IPS-20b (cell line): ENCODE data around the gene CAMTA2.
"Not testable (repeated sequence)": the region's sequence is repeated elsewhere in the genome, so short reads cannot be mapped to it uniquely, and the experiment has no call there.

Experiments
- H3K27ac ChIP-seq: one replicate; pipeline ENCODE4 v1.5.1; 2013; ENCODE audit warnings: low read length
- H3K27me3 ChIP-seq: 2 replicates; pipeline ENCODE4 v1.6.1; 2013; ENCODE audit warnings: mild to moderate bottlenecking, low read length, inconsistent platforms; ENCODE audit not compliant: insufficient read depth
- H3K36me3 ChIP-seq: 2 replicates; pipeline ENCODE4 v1.6.1; 2013; ENCODE audit warnings: low read depth, mild to moderate bottlenecking, inconsistent platforms, low read length, moderate library complexity; ENCODE audit not compliant: insufficient read depth
- H3K4me1 ChIP-seq: 2 replicates; pipeline ENCODE4 v1.6.1; 2013; ENCODE audit warnings: mild to moderate bottlenecking, control low read depth, inconsistent platforms, low read length, moderate library complexity; ENCODE audit not compliant: insufficient read depth
- H3K4me3 ChIP-seq: 2 replicates; pipeline ENCODE4 v1.5.1; 2013; ENCODE audit warnings: mild to moderate bottlenecking, low read length, inconsistent platforms
- H3K9ac ChIP-seq: 2 replicates; pipeline ENCODE4 v1.6.1; 2013; ENCODE audit warnings: low read depth, mild to moderate bottlenecking, inconsistent platforms, low read length, moderate library complexity
- H3K9me3 ChIP-seq: 2 replicates; pipeline ENCODE4 v1.6.1; 2013; ENCODE audit warnings: mild to moderate bottlenecking, low read depth, low read length, inconsistent platforms; ENCODE audit not compliant: insufficient read depth

CAMTA2 gene, protein sequence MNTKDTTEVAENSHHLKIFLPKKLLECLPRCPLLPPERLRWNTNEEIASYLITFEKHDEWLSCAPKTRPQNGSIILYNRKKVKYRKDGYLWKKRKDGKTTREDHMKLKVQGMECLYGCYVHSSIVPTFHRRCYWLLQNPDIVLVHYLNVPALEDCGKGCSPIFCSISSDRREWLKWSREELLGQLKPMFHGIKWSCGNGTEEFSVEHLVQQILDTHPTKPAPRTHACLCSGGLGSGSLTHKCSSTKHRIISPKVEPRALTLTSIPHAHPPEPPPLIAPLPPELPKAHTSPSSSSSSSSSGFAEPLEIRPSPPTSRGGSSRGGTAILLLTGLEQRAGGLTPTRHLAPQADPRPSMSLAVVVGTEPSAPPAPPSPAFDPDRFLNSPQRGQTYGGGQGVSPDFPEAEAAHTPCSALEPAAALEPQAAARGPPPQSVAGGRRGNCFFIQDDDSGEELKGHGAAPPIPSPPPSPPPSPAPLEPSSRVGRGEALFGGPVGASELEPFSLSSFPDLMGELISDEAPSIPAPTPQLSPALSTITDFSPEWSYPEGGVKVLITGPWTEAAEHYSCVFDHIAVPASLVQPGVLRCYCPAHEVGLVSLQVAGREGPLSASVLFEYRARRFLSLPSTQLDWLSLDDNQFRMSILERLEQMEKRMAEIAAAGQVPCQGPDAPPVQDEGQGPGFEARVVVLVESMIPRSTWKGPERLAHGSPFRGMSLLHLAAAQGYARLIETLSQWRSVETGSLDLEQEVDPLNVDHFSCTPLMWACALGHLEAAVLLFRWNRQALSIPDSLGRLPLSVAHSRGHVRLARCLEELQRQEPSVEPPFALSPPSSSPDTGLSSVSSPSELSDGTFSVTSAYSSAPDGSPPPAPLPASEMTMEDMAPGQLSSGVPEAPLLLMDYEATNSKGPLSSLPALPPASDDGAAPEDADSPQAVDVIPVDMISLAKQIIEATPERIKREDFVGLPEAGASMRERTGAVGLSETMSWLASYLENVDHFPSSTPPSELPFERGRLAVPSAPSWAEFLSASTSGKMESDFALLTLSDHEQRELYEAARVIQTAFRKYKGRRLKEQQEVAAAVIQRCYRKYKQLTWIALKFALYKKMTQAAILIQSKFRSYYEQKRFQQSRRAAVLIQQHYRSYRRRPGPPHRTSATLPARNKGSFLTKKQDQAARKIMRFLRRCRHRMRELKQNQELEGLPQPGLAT

GRCh38 chr17:4986951-4987766 lies at the start of gene CAMTA2:
Gene CAMTA2 (minus strand): TSS chr17:4987675. CDS start chr17:4986222, 1,453 bp downstream.
- H3K4me1 ChIP-seq, result peaks cover 5% of the 10 kb centered on the region; the same call in 1 of the 2 replicates
- H3K9me3 ChIP-seq, result no peaks in the 10 kb centered on the region
- peaks cover 44% of the 10 kb centered on the region for H3K27me3 ChIP-seq
- no peak within 1 kb of the TSS for H3K27ac ChIP-seq
- peak within 1 kb of the TSS; percentile 86 for H3K4me3 ChIP-seq
- peak within 1 kb of the TSS; percentile 73; the same call in 1 of the 2 replicates for H3K9ac ChIP-seq
- H3K36me3 ChIP-seq, result no peaks in the 10 kb centered on the region

- H3K27ac ChIP-seq, result no peak within 1 kb of the TSS
- H3K36me3 ChIP-seq, result no peaks in the 10 kb centered on the region
- H3K9ac ChIP-seq, result no peak within 1 kb of the TSS
- H3K4me1 ChIP-seq, result no peaks in the 10 kb centered on the region
- H3K9me3 ChIP-seq, result no peaks in the 10 kb centered on the region
- peaks cover 21% of the 10 kb centered on the region for H3K27me3 ChIP-seq
- peak within 1 kb of the TSS; percentile 58 for H3K4me3 ChIP-seq
Measured at GRCh38 chr17:5035315-5035714, 47.8 kb upstream of the CAMTA2 start, which contains the start of gene SLC52A1. Gene SLC52A1 (minus strand): TSS chr17:5035426. CDS start chr17:5034606, 820 bp downstream.

GRCh38 chr17:5034651-5035050 lies 47.2 kb upstream of the CAMTA2 start:
- Histone ChIP-seq H3K4me3 (no peak overlapping the region), H3K36me3 (no peaks in the 10 kb centered on the region), H3K9me3 (no peaks in the 10 kb centered on the region), H3K27me3 (peaks cover 21% of the 10 kb centered on the region), H3K27ac (no peak overlapping the region), H3K9ac (no peak overlapping the region), H3K4me1 (no peaks in the 10 kb centered on the region)

- no peaks in the 10 kb centered on the region for H3K4me1 ChIP-seq
- no peaks in the 10 kb centered on the region for H3K36me3 ChIP-seq
- no peak overlapping the region for H3K9ac ChIP-seq
- H3K4me3 ChIP-seq, result no peak overlapping the region
- peaks cover 21% of the 10 kb centered on the region for H3K27me3 ChIP-seq
- no peak overlapping the region for H3K27ac ChIP-seq
- H3K9me3 ChIP-seq, result no peaks in the 10 kb centered on the region
Measured at GRCh38 chr17:5034063-5034462, 46.6 kb upstream of the CAMTA2 start.

GRCh38 chr17:5033352-5034015 lies 46.0 kb upstream of the CAMTA2 start:
- peaks cover 21% of the 10 kb centered on the region for H3K27me3 ChIP-seq
- H3K4me1 ChIP-seq, result no peaks in the 10 kb centered on the region
- no peak overlapping the region for H3K27ac ChIP-seq

DNA sequence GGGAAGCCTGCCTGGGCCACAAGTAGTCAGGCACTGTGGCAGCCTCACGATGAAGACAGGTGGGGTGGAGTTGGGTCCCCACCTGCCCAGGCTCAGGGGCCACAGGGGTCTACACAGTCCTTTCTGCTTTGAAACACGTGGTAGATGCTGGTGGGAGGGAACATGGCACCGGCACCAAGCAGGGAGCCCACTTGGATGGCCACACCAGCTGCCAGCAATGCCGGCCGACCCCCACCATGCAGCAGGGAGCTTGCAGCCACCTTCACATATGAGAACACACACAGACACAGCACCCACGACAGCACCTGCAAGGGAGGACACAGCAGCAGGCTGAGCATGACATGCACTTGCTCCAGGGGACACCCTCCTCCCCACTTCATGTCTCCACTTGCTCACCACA lies 45.4 kb upstream of the CAMTA2 start:
- Histone ChIP-seq H3K4me3 (no peak overlapping the region), H3K27me3 (peaks cover 21% of the 10 kb centered on the region), H3K4me1 (no peaks in the 10 kb centered on the region), H3K9me3 (no peaks in the 10 kb centered on the region), H3K9ac (no peak overlapping the region), H3K27ac (no peak overlapping the region), H3K36me3 (no peaks in the 10 kb centered on the region)

More at GRCh38 chr17:5033352-5034015, 46.0 kb upstream of the CAMTA2 start:
- Histone ChIP-seq H3K4me3 (no peak overlapping the region), H3K36me3 (no peaks in the 10 kb centered on the region), H3K9ac (no peak overlapping the region), H3K9me3 (no peaks in the 10 kb centered on the region)

DNA sequence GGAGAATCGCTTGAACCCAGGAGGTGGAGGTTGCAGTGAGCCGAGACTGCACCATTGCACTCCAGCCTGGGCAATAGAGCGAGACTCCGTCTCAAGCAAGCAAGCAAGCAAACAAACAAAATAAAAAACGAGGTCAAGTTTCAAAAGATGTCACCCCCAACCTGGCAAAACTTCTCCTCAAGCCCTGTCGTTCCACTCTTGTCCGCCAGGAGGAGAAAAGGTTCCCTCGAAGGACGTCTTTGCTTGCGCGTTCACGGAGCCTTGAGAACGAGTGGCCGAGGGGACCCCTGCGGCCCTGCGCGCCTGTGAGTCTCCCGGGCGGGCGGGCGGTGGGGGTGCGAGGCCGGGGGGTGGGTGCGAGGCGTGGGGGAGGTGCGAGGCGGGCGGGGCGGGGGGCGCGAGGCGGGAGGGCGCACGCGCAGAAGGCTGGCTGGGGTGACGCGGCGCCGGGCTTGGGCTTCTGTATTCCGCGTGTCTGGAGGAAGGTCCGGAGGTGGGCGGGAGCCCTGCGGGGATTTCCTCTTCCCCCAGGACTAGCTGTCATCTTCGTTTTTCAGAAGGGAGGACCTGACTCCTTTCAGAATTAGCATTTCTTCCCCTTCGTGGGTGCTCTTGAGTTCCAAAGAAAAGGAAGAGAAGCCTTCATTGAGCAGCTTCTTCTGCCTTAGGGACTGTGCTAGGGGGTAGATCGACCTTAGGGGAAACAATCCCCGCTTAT lies 44.0 kb upstream of the CAMTA2 start:
- no peak overlapping the region for H3K27ac ChIP-seq
- no peaks in the 10 kb centered on the region for H3K9me3 ChIP-seq
- no peaks in the 10 kb centered on the region for H3K36me3 ChIP-seq
- no peak overlapping the region for H3K9ac ChIP-seq
- peaks cover 21% of the 10 kb centered on the region for H3K27me3 ChIP-seq
- H3K4me3 ChIP-seq, result peak overlapping the region; percentile 64; the same call in 1 of the 2 replicates
- no peaks in the 10 kb centered on the region for H3K4me1 ChIP-seq

DNA sequence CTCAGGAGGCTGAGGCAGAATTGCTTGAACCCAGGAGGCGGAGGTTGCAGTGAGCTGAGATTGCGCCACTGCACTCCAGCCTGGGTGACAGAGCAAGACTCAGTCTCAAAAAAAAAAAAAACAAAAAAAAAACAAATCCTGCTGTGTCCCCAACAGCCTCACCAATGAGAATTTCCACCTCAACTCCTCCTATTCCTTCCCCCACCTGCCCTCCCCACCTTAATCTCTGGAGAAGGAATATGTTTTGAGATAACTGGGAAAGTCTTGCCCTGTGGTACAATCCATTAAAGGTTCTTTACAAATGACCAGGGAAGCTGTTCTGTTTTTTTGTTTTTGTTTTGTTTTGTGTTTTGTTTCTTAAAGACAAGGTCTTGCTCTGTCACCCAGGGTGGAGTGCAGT lies 42.7 kb upstream of the CAMTA2 start:
- H3K4me1 ChIP-seq, H3K9ac ChIP-seq, H3K9me3 ChIP-seq, H3K4me3 ChIP-seq, H3K36me3 ChIP-seq, H3K27ac ChIP-seq: not testable (repeated sequence)
- peaks cover 19% of the 10 kb centered on the region for H3K27me3 ChIP-seq

- Histone ChIP-seq H3K27me3 (no peaks in the 10 kb centered on the region; the same call in none of the 2 replicates), H3K27ac (no peak overlapping the region), H3K4me3 (no peak overlapping the region), H3K9me3 (no peaks in the 10 kb centered on the region), H3K36me3 (peaks cover 8% of the 10 kb centered on the region), H3K4me1 (no peaks in the 10 kb centered on the region), H3K9ac (no peak overlapping the region)
Measured at GRCh38 chr17:5027916-5028315, 40.4 kb upstream of the CAMTA2 start.

GRCh38 chr17:5027299-5027698 lies 39.8 kb upstream of the CAMTA2 start:
- peaks cover 13% of the 10 kb centered on the region for H3K36me3 ChIP-seq
- no peak overlapping the region for H3K4me3 ChIP-seq
- H3K27me3 ChIP-seq, result no peaks in the 10 kb centered on the region; the same call in none of the 2 replicates
- no peaks in the 10 kb centered on the region for H3K9me3 ChIP-seq
- H3K9ac ChIP-seq, result no peak overlapping the region
- no peaks in the 10 kb centered on the region for H3K4me1 ChIP-seq
- H3K27ac ChIP-seq, result no peak overlapping the region
